ENCODE data around the gene SRD5A1. TPM values are rescaled to one million over a fixed set of nuclear protein-coding genes. Genes with fewer than 3 reads are reported as not detected.

The SRD5A1 gene
- total RNA-seq, 1 experiment from 2014 or later, result 29.9 TPM

DNA sequence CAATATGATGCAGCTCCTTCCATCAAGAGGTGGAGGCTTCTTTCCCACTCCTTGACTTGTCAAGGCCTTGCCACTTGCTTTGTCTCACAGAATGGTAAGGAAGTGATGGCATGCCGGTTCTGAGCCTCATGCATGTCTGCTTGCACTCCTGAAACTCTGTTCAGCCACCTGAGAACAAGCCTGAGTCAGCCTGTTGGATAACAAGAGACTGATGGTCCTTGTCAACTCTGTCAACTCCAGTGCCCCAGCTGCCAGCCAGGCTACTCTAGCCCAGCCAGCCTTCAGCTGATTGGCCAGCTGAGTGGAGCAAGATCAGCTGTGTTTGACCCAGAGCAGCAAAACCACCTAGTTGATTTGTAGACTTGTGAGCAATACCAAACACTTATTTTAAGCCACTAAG is 75.6 kb downstream of the SRD5A1 start:
- Histone ChIP-seq H4K20me1 (ENCODE audit: control insufficient read depth, insufficient read depth, insufficient read length) (no peaks in the 10 kb centered on the region), H2AK5ac (ENCODE audit: insufficient read length, low read length) (no peak overlapping the region), H3K56ac (ENCODE audit: insufficient read length, low read depth, low read length) (no peak overlapping the region), H2BK12ac (ENCODE audit: insufficient read length, low read depth, low read length) (no peak overlapping the region), H3K23me2 (ENCODE audit: insufficient read length, low read depth, low read length, poor library complexity, severe bottlenecking) (peaks cover 8% of the 10 kb centered on the region), H3K27me3 (ENCODE audit: insufficient read depth, low read length) (no peaks in the 10 kb centered on the region), H2BK5ac (ENCODE audit: insufficient read length, low read length) (no peak overlapping the region), H3K14ac (ENCODE audit: insufficient read depth, low read length) (no peak overlapping the region), H3K4me1 (ENCODE audit: insufficient read depth, low read length) (no peaks in the 10 kb centered on the region), H2BK120ac (ENCODE audit: low read depth, low read length, poor library complexity, severe bottlenecking) (no peak overlapping the region), H2BK20ac (ENCODE audit: low read depth, low read length, poor library complexity, severe bottlenecking) (no peak overlapping the region), H3K9ac (ENCODE audit: extremely low read depth, insufficient read length, low read length) (no peak overlapping the region), H4K5ac (ENCODE audit: insufficient read length, low read depth, low read length) (no peak overlapping the region), H3K4ac (ENCODE audit: low read depth, low read length) (no peak overlapping the region), H3K4me2 (ENCODE audit: insufficient read depth, insufficient read length, low read length) (no peak overlapping the region), H3K79me2 (ENCODE audit: insufficient read depth, low read length) (no peaks in the 10 kb centered on the region), H3K27ac (ENCODE audit: insufficient read length, low read depth, low read length) (no peak overlapping the region), H3T11ph (ENCODE audit: low read length) (no peak overlapping the region), H3K79me1 (ENCODE audit: insufficient read depth, low read depth, low read length, poor library complexity, severe bottlenecking) (no peaks in the 10 kb centered on the region), H3K9me3 (ENCODE audit: control insufficient read depth, low read depth, low read length) (no peaks in the 10 kb centered on the region), H3K18ac (ENCODE audit: insufficient read length, low read depth, low read length) (no peak overlapping the region), H3K23ac (ENCODE audit: insufficient read length, low read depth, low read length) (no peak overlapping the region), H4K8ac (replicated peaks; ENCODE audit: insufficient read length, low read depth, low read length) (no peak overlapping the region), H2AFZ (ENCODE audit: low read length) (no peak overlapping the region), H4K91ac (ENCODE audit: insufficient read length, low read depth, low read length) (no peak overlapping the region), H2BK15ac (ENCODE audit: low read depth, low read length) (no peak overlapping the region)
- no peak overlapping the region for H3K4me3 Mint-ChIP-seq
- H3K9me3 Mint-ChIP-seq, result no peaks in the 10 kb centered on the region; a peak in 1 of 5 replicates
- DNase-seq, result no peak
- TF ChIP-seq, protein P1, sequence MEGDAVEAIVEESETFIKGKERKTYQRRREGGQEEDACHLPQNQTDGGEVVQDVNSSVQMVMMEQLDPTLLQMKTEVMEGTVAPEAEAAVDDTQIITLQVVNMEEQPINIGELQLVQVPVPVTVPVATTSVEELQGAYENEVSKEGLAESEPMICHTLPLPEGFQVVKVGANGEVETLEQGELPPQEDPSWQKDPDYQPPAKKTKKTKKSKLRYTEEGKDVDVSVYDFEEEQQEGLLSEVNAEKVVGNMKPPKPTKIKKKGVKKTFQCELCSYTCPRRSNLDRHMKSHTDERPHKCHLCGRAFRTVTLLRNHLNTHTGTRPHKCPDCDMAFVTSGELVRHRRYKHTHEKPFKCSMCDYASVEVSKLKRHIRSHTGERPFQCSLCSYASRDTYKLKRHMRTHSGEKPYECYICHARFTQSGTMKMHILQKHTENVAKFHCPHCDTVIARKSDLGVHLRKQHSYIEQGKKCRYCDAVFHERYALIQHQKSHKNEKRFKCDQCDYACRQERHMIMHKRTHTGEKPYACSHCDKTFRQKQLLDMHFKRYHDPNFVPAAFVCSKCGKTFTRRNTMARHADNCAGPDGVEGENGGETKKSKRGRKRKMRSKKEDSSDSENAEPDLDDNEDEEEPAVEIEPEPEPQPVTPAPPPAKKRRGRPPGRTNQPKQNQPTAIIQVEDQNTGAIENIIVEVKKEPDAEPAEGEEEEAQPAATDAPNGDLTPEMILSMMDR (conservative IDR thresholded peaks at IDR 0.05), result no peak
- H3K4me1 Mint-ChIP-seq, result peaks cover 8 to 12% of the 10 kb centered on the region in 2 experiments
- no CpG with 5 or more reads among the region's 1 CpG for WGBS (ENCODE audit: extremely low coverage, insufficient read length, low lambda C conversion rate)
- H3K27me3 Mint-ChIP-seq (ENCODE audit: low read depth), result peaks cover 20% of the 10 kb centered on the region
- H3K27ac Mint-ChIP-seq, result no peak overlapping the region
- H3K36me3 Mint-ChIP-seq (ENCODE audit: insufficient read depth in 1 of 3, low read depth in 3 of 3), result no peaks in the 10 kb centered on the region; a peak in 1 of 7 replicates

Data from H9 (cell line).